IMR-90 (cell line): ENCODE results near the gene KLHL3. TPM values are rescaled to one million over a fixed set of nuclear protein-coding genes. Genes with fewer than 3 reads are reported as not detected.

Experiments
- ATAC-seq: fragments of 200-7000 bp; cut with Tn5 transposase; 2 replicates; pipeline ENCODE4 v1.9.1; 2020; ENCODE audit warnings: low read depth, mild to moderate bottlenecking, moderate library complexity
- BruUV-seq: library from RNA; stranded (reverse); fragments of 400-500 nt; replicated peaks from 2 replicates; lab custom pipeline; 2021; lab: Mats Ljungman, UMichigan
- CTCF ChIA-PET: fragments of 300-600 bp; formaldehyde crosslinking; extraction: SDS; loops from one replicate; lab custom pipeline; 2021; ENCODE audit warnings: antibody characterized with exemption; lab: Yijun Ruan, JAX
- POLR2A ChIA-PET: fragments of 300-600 bp; sonication (Branson Sonifier 250); formaldehyde crosslinking; loops from one replicate; lab custom pipeline; 2022; ENCODE audit warnings: antibody characterized with exemption; ENCODE audit not compliant: unreplicated experiment; lab: Charles Lee
- DNase-seq: peaks from one replicate; pipeline ENCODE4 v3.0.0; 2013
- H2AFZ ChIP-seq: replicated peaks from 2 replicates; pipeline ENCODE3; 2013; ENCODE audit warnings: low read length, mild to moderate bottlenecking; ENCODE audit not compliant: poor library complexity
- H2AK5ac ChIP-seq: 2 replicates; pipeline ENCODE4 v1.6.1; 2013; ENCODE audit warnings: low read depth, low read length, inconsistent platforms
- H2AK9ac ChIP-seq: replicated peaks from 2 replicates; pipeline ENCODE3; 2013; ENCODE audit warnings: mild to moderate bottlenecking, low read depth, low read length, moderate library complexity; ENCODE audit not compliant: poor library complexity
- H2BK120ac ChIP-seq: 2 replicates; pipeline ENCODE4 v1.6.1; 2013; ENCODE audit warnings: low read depth, low read length, inconsistent platforms
- H2BK15ac ChIP-seq: 3 replicates; pipeline ENCODE4 v1.6.1; 2013; ENCODE audit warnings: low read depth, low read length, inconsistent platforms
- H2BK20ac ChIP-seq: 2 replicates; pipeline ENCODE4 v1.6.1; 2013; ENCODE audit warnings: low read depth, mild to moderate bottlenecking, inconsistent platforms, low read length, moderate library complexity
- H2BK5ac ChIP-seq: 2 replicates; pipeline ENCODE4 v1.6.1; 2013; ENCODE audit warnings: mild to moderate bottlenecking, low read depth, low read length, inconsistent platforms; ENCODE audit not compliant: poor library complexity, severe bottlenecking
- H3K14ac ChIP-seq: replicated peaks from 2 replicates; pipeline ENCODE4 v1.6.1; 2013; ENCODE audit warnings: low read depth, low read length, inconsistent platforms
- H3K18ac ChIP-seq: 2 replicates; pipeline ENCODE4 v1.6.1; 2013; ENCODE audit warnings: low read depth, low read length, control low read depth
- H3K23ac ChIP-seq: 2 replicates; pipeline ENCODE4 v1.6.1; 2013; ENCODE audit warnings: low read depth, low read length, inconsistent platforms
- H3K27ac ChIP-seq: 2 replicates; pipeline ENCODE4 v1.5.1; 2013; ENCODE audit warnings: mild to moderate bottlenecking, control low read depth, low read length; ENCODE audit not compliant: insufficient read depth
- H3K27me3 ChIP-seq: 2 replicates; pipeline ENCODE4 v1.6.1; 2013; ENCODE audit warnings: low read length; ENCODE audit not compliant: control insufficient read depth, insufficient read depth
- H3K36me3 ChIP-seq: 2 replicates; pipeline ENCODE4 v1.6.1; 2013; ENCODE audit warnings: low read length, mixed read lengths; ENCODE audit not compliant: control insufficient read depth, insufficient read depth
- H3K4ac ChIP-seq: 2 replicates; pipeline ENCODE4 v1.6.1; 2013; ENCODE audit warnings: low read depth, low read length, inconsistent platforms
- H3K4me1 ChIP-seq: 2 replicates; pipeline ENCODE4 v1.6.1; 2013; ENCODE audit warnings: low read length, mixed read lengths; ENCODE audit not compliant: control insufficient read depth, insufficient read depth
- H3K4me2 ChIP-seq: 2 replicates; pipeline ENCODE4 v1.6.1; 2013; ENCODE audit warnings: low read depth, mild to moderate bottlenecking, control low read depth, low read length, moderate library complexity
- H3K4me3 ChIP-seq: 2 replicates; pipeline ENCODE4 v1.5.1; 2013; ENCODE audit warnings: low read depth, mild to moderate bottlenecking, control low read depth, low read length, moderate library complexity; ENCODE audit not compliant: insufficient read depth
- H3K56ac ChIP-seq: 2 replicates; pipeline ENCODE4 v1.6.1; 2013; ENCODE audit warnings: low read length, inconsistent platforms; ENCODE audit not compliant: insufficient read depth; ENCODE audit errors: extremely low read depth
- H3K79me1 ChIP-seq, 2 experiments: 2 replicates each; pipeline ENCODE4 v1.6.1; 2013; ENCODE audit warnings: low read length in 2 of 2, inconsistent platforms in 1 of 2, low read depth in 1 of 2
- H3K9ac ChIP-seq: 2 replicates; pipeline ENCODE4 v1.6.1; 2013; ENCODE audit warnings: low read depth, low read length, control low read depth
- H3K9me1 ChIP-seq: 2 replicates; pipeline ENCODE4 v1.6.1; 2013; ENCODE audit warnings: low read length, inconsistent platforms; ENCODE audit not compliant: insufficient read depth
- H3K9me3 ChIP-seq: 2 replicates; pipeline ENCODE4 v1.6.1; 2013; ENCODE audit warnings: low read length; ENCODE audit not compliant: control insufficient read depth, insufficient read depth
- H4K20me1 ChIP-seq: 2 replicates; pipeline ENCODE4 v1.6.1; 2013; ENCODE audit warnings: low read length, inconsistent platforms; ENCODE audit not compliant: insufficient read depth
- H4K5ac ChIP-seq: 2 replicates; pipeline ENCODE4 v1.6.1; 2013; ENCODE audit warnings: mild to moderate bottlenecking, low read depth, low read length, control low read depth
- H4K8ac ChIP-seq, 2 experiments: 2 replicates each; pipeline ENCODE4 v1.6.1; 2013; ENCODE audit warnings: low read depth in 2 of 2, low read length in 2 of 2, control low read depth in 1 of 2, inconsistent platforms in 1 of 2
- H4K91ac ChIP-seq: 2 replicates; pipeline ENCODE4 v1.6.1; 2013; ENCODE audit warnings: low read depth, low read length, inconsistent platforms; ENCODE audit not compliant: insufficient read depth
- BHLHE40 ChIP-seq: fragments of 150-350 bp; IDR thresholded peaks from 2 replicates; pipeline ENCODE4 v1.6.1; 2016; ENCODE audit warnings: mild to moderate bottlenecking, low read depth, low read length
- CEBPB ChIP-seq: IDR thresholded peaks from 2 replicates; pipeline ENCODE4 v1.6.1; 2012; ENCODE audit warnings: low read depth, low read length, improper control_type of control experiment
- MAFK ChIP-seq: IDR thresholded peaks from 2 replicates; pipeline ENCODE4 v1.6.1; 2012; ENCODE audit warnings: low read depth, low read length, improper control_type of control experiment
- MXI1 ChIP-seq: IDR thresholded peaks from 2 replicates; pipeline ENCODE4 v1.6.1; 2012; ENCODE audit warnings: low read depth, mild to moderate bottlenecking, low read length, moderate library complexity, borderline replicate concordance
- RFX5 ChIP-seq: IDR thresholded peaks from 2 replicates; pipeline ENCODE4 v1.8.0; 2012; ENCODE audit warnings: low read depth, mild to moderate bottlenecking, low read length, moderate library complexity
- WGBS, 2 experiments: methylation state at CpG; one replicate each; pipeline versions ENCODE4 v1.1.5 to v1.1.7; 2013; ENCODE audit warnings: missing lambda C conversion rate in 2 of 2; ENCODE audit not compliant: insufficient read length in 1 of 2; ENCODE audit errors: extremely low coverage in 2 of 2; 5-methylcytosine and 5-hydroxymethylcytosine counted together
- dilution Hi-C: fragments of 300-500 bp; cut with HindIII; formaldehyde crosslinking; loops from one replicate; pipeline ENCODE4 v1.14.3; 2018; ENCODE audit warnings: low sequenced_read_pairs; ENCODE audit not compliant: unreplicated experiment
- in situ Hi-C: fragments of 300-500 bp; cut with MboI; formaldehyde crosslinking; loops from 3 replicates; pipeline ENCODE4 v1.14.3; 2019; ENCODE audit warnings: low sequenced_read_pairs, inconsistent platforms, mixed read lengths
- intact Hi-C: fragments of 100-400 bp; cut with micrococcal nuclease; formaldehyde crosslinking; loops from 2 replicates; pipeline ENCODE4 v1.10.0; 2022
- polyA plus RNA-seq, 3 experiments: library from polyadenylated mRNA; depleted of rRNA; stranded (reverse); fragments of >200 nt; gene quantifications; 2 replicates each; pipeline ENCODE4 v1.2.3, GENCODE V29; 2012; ENCODE audit warnings: low replicate concordance in 1 of 3
- total RNA-seq: library from RNA; depleted of rRNA; stranded (reverse); fragments of >200 nt; gene quantifications from 2 replicates; pipeline ENCODE4 v1.2.3, GENCODE V29; 2012

Gene KLHL3
- total and polyA plus RNA-seq, 2 of the 4 experiments (the other 2 are of a cell fraction): 2.3 to 4.1 TPM

DNA sequence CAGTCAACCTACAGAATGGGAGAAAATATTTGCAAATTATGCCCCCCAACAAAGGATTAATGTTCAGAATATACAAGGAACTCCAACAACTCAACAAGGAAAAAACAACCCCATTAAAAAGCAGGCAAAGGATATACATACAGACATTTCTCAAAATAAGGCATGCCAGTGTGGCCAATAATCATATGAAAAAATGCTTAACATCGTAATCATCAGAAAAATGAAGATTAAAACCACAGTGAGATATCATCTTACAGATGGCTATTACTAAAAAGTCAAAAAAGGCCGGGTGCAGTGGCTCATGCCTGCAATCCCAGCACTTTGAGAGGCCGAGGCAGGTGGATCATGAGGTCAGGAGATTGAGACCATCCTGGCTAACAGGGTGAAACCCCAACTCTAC is 103.2 kb downstream of the KLHL3 start:
- no peak for TF ChIP-seq MXI1
- TF ChIP-seq RFX5: no peak
- TF ChIP-seq BHLHE40: no peak
- no peak for TF ChIP-seq MAFK
- TF ChIP-seq CEBPB: no peak
- Histone ChIP-seq H2BK5ac (no peak overlapping the region), H2AK5ac (no peak overlapping the region), H3K27ac (no peak overlapping the region), H2AFZ (no peak overlapping the region), H3K9me3 (no peaks in the 10 kb centered on the region), H2BK120ac (no peak overlapping the region), H3K4me3 (no peak overlapping the region), H3K14ac (no peak overlapping the region), H2BK15ac (no peak overlapping the region), H3K36me3 (no peaks in the 10 kb centered on the region), H3K4ac (no peak overlapping the region), H3K18ac (no peak overlapping the region), H3K23ac (no peak overlapping the region), H2AK9ac (no peak overlapping the region), H4K5ac (no peak overlapping the region), H3K4me2 (no peak overlapping the region), H3K9ac (no peak overlapping the region), H4K20me1 (no peaks in the 10 kb centered on the region), H3K4me1 (no peaks in the 10 kb centered on the region; the same call in 1 of the 2 replicates), H2BK20ac (no peak overlapping the region), H4K91ac (no peak overlapping the region), H3K79me1 (no peaks in the 10 kb centered on the region), H4K8ac (no peak overlapping the region), H3K56ac (no peak overlapping the region), H3K27me3 (no peaks in the 10 kb centered on the region), H3K9me1 (no peaks in the 10 kb centered on the region)
- in situ Hi-C loops (loop anchor here (25.0 kb wide), 2 partner anchors 430 to 505 kb away; partner anchors contain the start of gene NME5), intact Hi-C loops (no loop called here), dilution Hi-C loops (no loop called here)
- no TSS peak for BruUV-seq
- WGBS, 2 experiments: 80% methylated on average over 1 of the region's 3 CpGs; no CpG with 5 or more reads in 1 of the 2 experiments
- CTCF ChIA-PET: interaction anchor here (1.6 kb wide), 1 partner anchor 109 kb away, joined by 3 read pairs; no protein-coding TSS in a partner anchor
- POLR2A ChIA-PET: no interaction called here
- ATAC-seq: peak; percentile 25; the same call in 1 of the 2 replicates
- peak; percentile 47 for DNase-seq
